HG03135 (cell line): ENCODE measurements around the gene ARID1B.

Experiments
- ATAC-seq: cut with Tn5 transposase; IDR thresholded peaks from one replicate; pipeline ENCODE4 v1.9.1; 2021; ENCODE audit warnings: mild to moderate bottlenecking, moderate library complexity; ENCODE audit not compliant: unreplicated experiment

Gene ARID1B

DNA sequence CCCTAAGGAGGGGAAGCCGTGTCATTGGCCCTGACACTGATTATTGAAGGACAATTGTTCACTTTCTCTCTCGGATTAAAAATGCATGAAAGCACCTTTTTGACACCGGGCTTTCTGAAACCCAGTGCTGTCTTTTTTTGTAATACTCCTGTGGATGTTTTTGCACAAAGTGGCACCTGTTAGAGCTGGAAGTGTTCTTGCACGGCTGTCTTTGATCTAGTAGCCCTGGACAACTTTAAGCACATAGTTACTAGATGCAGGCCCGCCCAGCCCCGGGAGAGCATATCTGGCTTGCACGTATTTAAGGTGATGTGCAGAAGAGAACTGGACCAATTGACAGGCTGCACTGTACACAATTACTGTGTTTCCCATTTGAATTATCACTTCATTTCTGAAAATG is 72.6 kb downstream of the ARID1B start:
- no peak for ATAC-seq

GRCh38 chr6:156850353-156850752 is 73.2 kb downstream of the ARID1B start:
- no peak for ATAC-seq

- no peak for ATAC-seq
These were observed 74.3 kb downstream of the ARID1B start for GRCh38 chr6:156851454-156851921.

- ATAC-seq = peak; percentile 54
These were observed 75.1 kb downstream of the ARID1B start for GRCh38 chr6:156852147-156852857.

GRCh38 chr6:156852858-156853216 is 75.7 kb downstream of the ARID1B start:
- no peak for ATAC-seq

- no peak for ATAC-seq
These were observed 76.6 kb downstream of the ARID1B start for GRCh38 chr6:156853733-156854132.

GRCh38 chr6:156854466-156855161 is 77.4 kb downstream of the ARID1B start:
- ATAC-seq = no peak

DNA sequence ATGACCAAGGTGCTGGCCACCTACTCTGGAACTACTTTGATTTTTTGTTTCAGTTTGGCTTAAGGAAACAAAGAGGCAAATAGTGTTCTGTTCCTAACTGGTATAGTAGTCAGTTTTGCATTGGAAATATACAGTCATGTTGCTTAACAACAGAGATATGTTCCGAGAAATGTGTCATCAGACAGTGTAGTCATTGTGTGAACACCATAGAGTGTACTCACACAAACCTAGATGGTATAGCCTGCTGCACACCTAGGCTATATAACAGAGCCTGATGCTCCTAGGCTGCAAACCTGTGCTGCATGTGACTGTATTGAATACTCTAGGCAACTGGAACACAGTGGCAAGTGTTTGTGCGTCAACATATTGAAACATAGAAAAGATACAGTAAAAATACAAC is 80.4 kb downstream of the ARID1B start:
- peak; percentile 43 for ATAC-seq

- ATAC-seq = no peak
These were observed 82.5 kb downstream of the ARID1B start for GRCh38 chr6:156859686-156860085.

DNA sequence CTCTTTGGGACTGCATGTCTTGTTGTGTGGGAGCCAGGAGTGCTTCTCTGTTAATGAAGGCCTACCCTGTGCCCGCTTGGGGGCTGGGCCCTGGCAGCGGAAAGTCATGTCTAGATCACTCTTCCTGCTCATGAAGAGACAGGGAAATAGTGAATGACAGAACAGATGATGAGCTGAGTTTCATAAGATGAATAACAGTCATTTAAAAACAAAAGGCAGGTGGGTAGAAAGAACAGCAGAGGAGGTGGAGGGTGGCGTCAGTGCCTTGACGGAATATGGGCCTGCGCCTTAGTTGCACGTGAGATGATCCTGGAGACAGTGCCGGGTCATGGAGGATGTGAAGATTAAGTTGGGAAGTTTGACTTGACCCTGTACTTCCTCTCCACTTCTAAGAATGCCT is 85.5 kb downstream of the ARID1B start:
- no peak for ATAC-seq

DNA sequence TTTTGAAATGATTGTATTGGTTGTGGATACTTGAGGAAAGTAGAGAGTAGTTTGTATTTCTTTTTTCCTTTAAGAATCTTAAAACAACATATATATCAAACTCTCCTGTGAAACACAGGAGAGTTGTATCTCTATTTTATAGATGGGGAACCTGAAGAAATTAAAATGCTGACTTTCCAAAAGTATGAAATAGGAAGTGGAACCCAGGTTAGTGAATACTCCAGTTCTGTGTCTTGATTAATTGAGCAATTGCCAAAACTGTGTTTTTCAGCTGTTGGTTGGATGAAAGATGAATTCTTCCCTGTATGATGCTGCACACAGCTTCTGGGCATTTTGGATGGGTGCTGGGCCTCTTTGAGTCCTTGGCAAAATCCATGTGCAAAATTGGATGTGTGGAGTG is 86.3 kb downstream of the ARID1B start:
- ATAC-seq = no peak

GRCh38 chr6:156864557-156864956 is 87.4 kb downstream of the ARID1B start:
- ATAC-seq = no peak

DNA sequence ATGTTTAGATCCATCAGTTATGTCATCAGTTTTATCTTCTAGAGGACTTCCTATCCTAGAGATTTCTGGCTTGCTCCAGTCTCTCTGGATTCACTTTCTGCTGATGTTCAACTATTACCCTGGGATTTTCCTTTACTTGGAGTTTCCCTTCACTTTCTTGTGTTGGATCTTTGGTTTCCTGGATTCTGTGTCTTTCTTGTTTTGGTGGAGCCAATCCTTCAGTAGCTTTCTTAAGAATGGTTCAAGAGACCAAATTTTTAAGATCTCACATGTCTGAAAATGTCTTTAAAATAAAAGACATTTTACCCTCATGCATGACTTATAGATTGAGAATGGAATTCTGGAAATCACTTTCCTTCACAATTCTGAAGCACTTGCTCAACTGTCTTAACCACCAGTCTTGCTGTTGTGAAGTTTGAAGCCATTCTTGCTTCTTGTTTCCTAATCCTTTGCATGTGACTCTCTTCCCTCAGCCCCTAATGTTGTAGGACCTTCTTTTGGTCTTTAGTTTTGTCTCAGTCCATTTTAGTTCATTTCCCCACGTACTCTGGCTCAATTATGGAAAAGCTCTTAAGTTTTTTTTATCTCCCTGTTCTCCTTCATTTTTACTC is 87.9 kb downstream of the ARID1B start:
- ATAC-seq = no peak

DNA sequence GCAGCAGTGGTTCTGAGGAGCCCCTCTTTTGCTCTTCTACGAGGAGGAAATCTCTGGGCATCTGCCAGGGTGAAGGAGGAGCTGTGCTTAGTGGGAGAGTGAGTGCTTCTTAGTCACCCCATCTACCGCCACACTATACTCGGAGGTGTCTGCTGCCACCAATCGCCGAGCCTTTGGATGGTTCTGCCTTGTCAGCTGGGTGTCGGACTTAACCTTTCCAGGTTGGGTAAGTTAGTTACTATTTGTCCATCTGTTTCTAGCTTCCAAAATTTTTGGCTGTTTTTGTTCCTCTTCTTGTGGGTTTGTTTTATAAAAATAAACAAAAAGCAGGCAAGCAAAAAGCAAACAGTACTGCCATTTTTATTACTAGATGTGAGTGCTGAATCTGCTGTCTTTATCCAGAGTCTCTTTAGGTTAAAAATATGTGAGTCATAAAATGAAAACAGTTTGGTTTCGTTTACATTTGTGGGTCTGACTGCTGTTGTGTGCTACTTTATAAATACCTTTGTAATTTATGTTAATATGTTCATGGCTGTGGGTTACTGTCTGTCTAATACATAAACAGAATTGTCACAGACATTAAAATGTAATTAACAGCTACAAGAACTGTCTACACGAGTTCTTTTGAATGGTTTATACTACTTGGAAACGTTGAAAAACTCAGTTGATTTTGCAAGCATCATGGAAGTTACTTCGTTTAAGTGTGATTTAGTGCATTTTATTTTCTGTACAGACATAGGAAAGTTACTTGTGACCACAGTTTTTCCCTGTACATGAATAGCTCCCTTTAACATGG is 89.2 kb downstream of the ARID1B start:
- peak; percentile 56 for ATAC-seq

GRCh38 chr6:156867121-156867520 is 89.9 kb downstream of the ARID1B start:
- ATAC-seq = no peak

DNA sequence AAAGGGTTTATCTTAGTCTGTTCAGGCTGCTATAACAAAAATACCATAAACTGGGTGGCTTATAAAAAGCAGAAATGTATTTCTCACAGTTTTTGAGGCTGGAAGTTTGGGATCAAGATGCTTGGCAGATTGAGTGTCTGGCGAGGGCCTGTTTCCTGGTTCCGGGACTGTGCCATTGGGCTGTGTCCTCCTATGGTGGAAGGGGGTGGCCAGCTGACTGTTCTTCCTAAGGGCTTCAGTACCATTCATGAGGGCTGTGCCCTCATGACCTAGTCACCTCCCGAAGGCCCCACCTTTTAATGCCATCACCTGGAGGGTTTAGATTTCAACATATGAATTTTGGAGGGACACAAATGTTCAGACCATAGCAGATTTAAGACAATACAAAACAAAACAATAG is 91.2 kb downstream of the ARID1B start:
- no peak for ATAC-seq

DNA sequence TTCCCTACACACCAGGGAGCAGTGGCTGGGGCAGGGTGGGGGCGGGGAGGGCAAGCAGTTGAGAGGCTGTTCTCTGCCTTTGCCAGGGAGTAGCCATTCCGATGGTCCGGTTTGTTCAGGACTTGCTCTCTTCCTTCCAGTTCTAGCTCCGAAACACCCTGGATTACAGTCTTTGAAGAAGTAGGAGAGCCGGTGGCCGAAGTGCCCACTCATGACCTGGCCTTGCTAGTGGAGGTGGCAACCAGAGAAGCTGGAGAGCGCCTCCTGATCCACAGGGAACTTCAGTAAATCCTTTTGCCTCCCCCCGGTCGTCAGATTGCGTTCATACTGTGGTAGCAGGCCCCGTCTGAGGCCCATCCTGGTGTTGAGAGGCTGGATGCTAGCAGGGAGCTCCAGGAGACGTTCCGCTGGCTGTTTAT is 92.8 kb downstream of the ARID1B start:
- ATAC-seq = no peak

DNA sequence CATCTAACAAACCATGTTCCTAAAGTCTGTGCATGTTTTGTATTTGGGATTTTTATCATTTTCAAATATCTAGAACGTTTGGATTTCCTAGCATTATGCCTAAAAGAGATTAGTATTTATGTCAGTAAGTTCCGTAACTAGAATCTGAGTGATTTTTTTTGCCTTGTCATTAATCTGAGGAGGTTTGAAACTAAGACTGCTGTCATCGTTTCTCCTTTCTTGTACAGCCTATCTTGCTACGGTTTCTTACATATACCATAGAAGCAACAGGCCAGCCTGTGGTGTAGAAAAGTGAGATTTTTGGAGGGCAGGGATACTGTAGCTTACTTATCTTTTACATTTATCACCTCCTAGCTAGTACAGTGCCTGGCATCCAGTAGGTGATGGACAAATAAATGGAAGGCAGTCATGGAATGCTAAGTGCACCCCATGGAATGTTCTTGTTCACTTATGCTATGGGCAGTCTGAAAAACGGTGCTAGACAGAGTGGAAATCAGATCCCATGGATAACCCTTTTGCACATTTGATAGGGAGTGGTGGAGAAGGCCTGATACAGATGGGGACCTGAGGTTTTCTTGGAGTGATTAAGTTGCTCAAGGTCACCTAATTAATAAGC is 93.9 kb downstream of the ARID1B start:
- ATAC-seq = no peak

- ATAC-seq = no peak
These were observed 95.7 kb downstream of the ARID1B start for GRCh38 chr6:156872903-156873302.

DNA sequence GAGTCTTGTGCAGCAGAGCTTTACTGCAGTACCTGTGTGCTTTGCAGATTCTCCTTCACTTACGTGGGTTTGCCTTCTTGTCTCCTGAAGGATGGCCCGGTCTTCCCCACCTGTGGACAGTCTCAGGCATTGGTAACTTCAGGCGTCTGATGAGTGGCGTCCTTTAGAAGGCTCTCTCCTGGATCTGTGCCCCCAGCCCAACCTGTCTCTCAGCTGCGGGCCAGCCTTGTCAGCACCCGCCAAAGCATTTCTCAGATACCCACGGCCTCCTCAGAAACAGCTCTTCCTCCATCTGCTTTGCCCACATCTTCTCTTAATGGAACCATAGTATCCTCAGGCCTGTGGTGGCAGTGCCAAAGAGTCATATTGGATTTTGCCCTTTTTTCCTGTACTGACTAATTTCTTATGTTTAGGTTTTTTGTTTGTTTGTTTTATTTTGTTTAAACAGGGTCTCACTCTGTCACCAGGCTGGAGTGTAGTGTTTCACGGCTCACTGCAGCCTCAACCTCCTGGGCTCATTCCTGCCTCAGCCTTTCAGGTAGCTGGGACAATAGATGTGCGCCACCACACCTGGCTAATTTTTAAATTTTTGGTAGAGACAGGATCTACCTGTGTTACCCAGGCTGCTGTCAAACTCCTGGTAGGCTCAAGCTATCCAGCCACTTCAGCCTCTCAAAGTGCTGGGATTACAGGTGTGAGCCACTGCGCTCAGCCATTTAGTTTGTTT is 96.6 kb downstream of the ARID1B start:
- no peak for ATAC-seq
